IPS-20b (cell line): Measurements from ENCODE around the gene PPIL1.
A peak's percentile ranks its signal among the peaks of the same experiment; 100 is the strongest.

Experiments used
- H3K27ac ChIP-seq: one replicate; pipeline ENCODE4 v1.5.1; 2013; ENCODE audit warnings: low read length
- H3K27me3 ChIP-seq: 2 replicates; pipeline ENCODE4 v1.6.1; 2013; ENCODE audit warnings: mild to moderate bottlenecking, low read length, inconsistent platforms; ENCODE audit not compliant: insufficient read depth
- H3K36me3 ChIP-seq: 2 replicates; pipeline ENCODE4 v1.6.1; 2013; ENCODE audit warnings: low read depth, mild to moderate bottlenecking, inconsistent platforms, low read length, moderate library complexity; ENCODE audit not compliant: insufficient read depth
- H3K4me1 ChIP-seq: 2 replicates; pipeline ENCODE4 v1.6.1; 2013; ENCODE audit warnings: mild to moderate bottlenecking, control low read depth, inconsistent platforms, low read length, moderate library complexity; ENCODE audit not compliant: insufficient read depth
- H3K4me3 ChIP-seq: 2 replicates; pipeline ENCODE4 v1.5.1; 2013; ENCODE audit warnings: mild to moderate bottlenecking, low read length, inconsistent platforms
- H3K9ac ChIP-seq: 2 replicates; pipeline ENCODE4 v1.6.1; 2013; ENCODE audit warnings: low read depth, mild to moderate bottlenecking, inconsistent platforms, low read length, moderate library complexity
- H3K9me3 ChIP-seq: 2 replicates; pipeline ENCODE4 v1.6.1; 2013; ENCODE audit warnings: mild to moderate bottlenecking, low read depth, low read length, inconsistent platforms; ENCODE audit not compliant: insufficient read depth

Gene PPIL1

DNA sequence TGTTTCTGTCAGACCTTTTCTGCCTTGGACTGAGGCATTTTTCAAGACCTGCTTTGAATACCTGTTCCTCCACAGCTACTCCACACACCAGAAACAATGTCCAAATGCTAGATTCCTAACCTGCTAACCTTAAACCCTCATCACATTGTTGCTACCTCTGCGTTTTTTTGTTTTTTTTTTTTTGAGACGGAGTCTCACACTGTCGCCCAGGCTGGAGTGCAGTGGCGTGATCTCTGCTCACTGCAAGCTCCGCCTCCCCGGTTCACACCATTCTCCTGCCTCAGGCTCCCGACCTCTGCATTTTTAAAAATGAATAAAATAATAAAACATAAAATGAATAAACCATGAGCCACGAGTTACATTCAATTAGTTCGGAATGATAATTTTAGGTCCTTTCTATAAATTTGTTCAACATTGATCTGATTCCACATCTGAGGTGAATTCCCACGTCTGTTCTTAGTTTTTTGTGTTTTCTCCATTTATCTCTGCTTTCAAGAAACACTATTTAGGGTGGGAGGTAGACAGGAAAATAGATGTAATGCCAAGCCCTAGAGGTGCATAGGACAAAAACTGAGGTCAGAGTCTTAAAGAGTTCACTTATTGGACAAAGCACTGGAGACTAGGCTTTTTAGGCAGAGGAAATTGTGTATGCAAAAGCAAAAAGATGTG lies 12.5 kb upstream of the PPIL1 start:
- no peaks in the 10 kb centered on the region for H3K27me3 ChIP-seq
- no peaks in the 10 kb centered on the region for H3K9me3 ChIP-seq
- H3K27ac ChIP-seq, result no peak overlapping the region
- no peak overlapping the region for H3K9ac ChIP-seq
- H3K36me3 ChIP-seq, result no peaks in the 10 kb centered on the region
- H3K4me3 ChIP-seq, result peak overlapping the region; percentile 94; the same call in 1 of the 2 replicates
- H3K4me1 ChIP-seq, result 0 out of 2 replicates have a peak, but pooled peaks cover 2% of the 10 kb centered on the region

- no peak within 1 kb of the TSS for H3K27ac ChIP-seq
- peak within 1 kb of the TSS; percentile 94 for H3K4me3 ChIP-seq
- peak within 1 kb of the TSS; percentile 70; the same call in 1 of the 2 replicates for H3K9ac ChIP-seq
These were observed 11.1 kb upstream of the PPIL1 start, which contains the start of gene C6orf89 for GRCh38 chr6:36885461-36886401. Gene C6orf89 (plus strand): TSS chr6:36885952. CDS start chr6:36899445, 13,493 bp downstream.

DNA sequence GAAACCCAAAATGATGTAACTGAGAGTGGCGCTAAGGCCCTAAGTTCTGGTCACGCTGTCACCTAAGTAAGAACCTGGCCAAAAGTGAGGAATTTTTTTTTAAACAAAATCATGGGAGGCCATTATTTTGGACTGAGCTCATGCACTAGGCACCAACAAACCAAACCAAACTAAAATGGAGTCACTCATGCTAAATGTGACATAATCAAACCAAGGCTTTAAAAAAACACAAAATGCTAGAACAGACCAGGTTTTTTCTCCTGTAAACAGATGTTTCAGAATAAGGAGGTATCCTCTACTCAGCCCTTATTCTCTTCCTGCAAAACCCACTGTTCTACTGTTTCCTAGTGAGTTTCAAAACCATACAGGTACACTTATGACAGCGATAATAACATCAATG lies 10.0 kb upstream of the PPIL1 start:
- no peaks in the 10 kb centered on the region for H3K27me3 ChIP-seq
- no peak overlapping the region for H3K27ac ChIP-seq
- no peak overlapping the region for H3K9ac ChIP-seq
- 0 out of 2 replicates have a peak, but pooled peaks cover 2% of the 10 kb centered on the region for H3K4me1 ChIP-seq
- no peak overlapping the region for H3K4me3 ChIP-seq
- H3K36me3 ChIP-seq, result no peaks in the 10 kb centered on the region
- H3K9me3 ChIP-seq, result peaks cover 5% of the 10 kb centered on the region; the same call in 1 of the 2 replicates

More at GRCh38 chr6:36885461-36886401, 11.1 kb upstream of the PPIL1 start, which contains the start of gene C6orf89:
- Histone ChIP-seq H3K27me3 (no peaks in the 10 kb centered on the region), H3K4me1 (0 out of 2 replicates have a peak, but pooled peaks cover 2% of the 10 kb centered on the region), H3K36me3 (no peaks in the 10 kb centered on the region), H3K9me3 (peaks cover 4% of the 10 kb centered on the region; the same call in 1 of the 2 replicates)

DNA sequence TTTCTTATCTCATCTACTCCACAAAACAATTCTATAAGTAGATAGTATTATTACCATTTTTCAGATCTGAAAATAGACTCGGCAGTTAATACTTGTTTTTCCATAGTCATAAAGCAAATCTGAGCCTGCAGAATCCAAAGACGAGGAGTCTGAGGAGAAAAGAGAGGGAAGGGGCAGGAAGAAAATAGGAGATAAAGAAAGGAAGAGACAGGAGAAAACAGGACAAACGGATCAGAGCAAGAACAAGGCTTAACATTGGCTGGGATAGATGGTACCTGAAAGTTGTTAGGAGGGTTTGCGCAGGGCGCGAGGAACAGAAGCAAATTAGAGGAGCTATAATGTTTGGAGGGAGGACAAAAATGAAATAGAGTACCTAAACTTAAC lies 639 bp upstream of the PPIL1 start:
- H3K9ac ChIP-seq, result peak overlapping the region; percentile 95; the same call in 1 of the 2 replicates
- peak overlapping the region; percentile 91 for H3K4me3 ChIP-seq
- no peaks in the 10 kb centered on the region for H3K9me3 ChIP-seq
- no peaks in the 10 kb centered on the region for H3K27me3 ChIP-seq
- H3K27ac ChIP-seq, result peak overlapping the region; percentile 96
- H3K4me1 ChIP-seq, result peaks cover 5% of the 10 kb centered on the region; the same call in 1 of the 2 replicates
- peaks cover 26% of the 10 kb centered on the region for H3K36me3 ChIP-seq

- Histone ChIP-seq H3K27ac (peak overlapping the region; percentile 96), H3K4me3 (peak overlapping the region; percentile 91), H3K9me3 (no peaks in the 10 kb centered on the region), H3K27me3 (no peaks in the 10 kb centered on the region), H3K9ac (peak overlapping the region; percentile 95), H3K4me1 (peaks cover 5% of the 10 kb centered on the region; the same call in 1 of the 2 replicates), H3K36me3 (peaks cover 40% of the 10 kb centered on the region)
These were observed 776 bp downstream of the PPIL1 start for GRCh38 chr6:36873612-36874442.

GRCh38 chr6:36873115-36873514 lies 1.5 kb downstream of the PPIL1 start:
- Histone ChIP-seq H3K4me1 (peaks cover 5% of the 10 kb centered on the region; the same call in 1 of the 2 replicates), H3K36me3 (peaks cover 45% of the 10 kb centered on the region), H3K27ac (no peak overlapping the region), H3K27me3 (no peaks in the 10 kb centered on the region), H3K4me3 (peak overlapping the region; percentile 91; the same call in 1 of the 2 replicates), H3K9ac (peak overlapping the region; percentile 95; the same call in 1 of the 2 replicates), H3K9me3 (no peaks in the 10 kb centered on the region)

DNA sequence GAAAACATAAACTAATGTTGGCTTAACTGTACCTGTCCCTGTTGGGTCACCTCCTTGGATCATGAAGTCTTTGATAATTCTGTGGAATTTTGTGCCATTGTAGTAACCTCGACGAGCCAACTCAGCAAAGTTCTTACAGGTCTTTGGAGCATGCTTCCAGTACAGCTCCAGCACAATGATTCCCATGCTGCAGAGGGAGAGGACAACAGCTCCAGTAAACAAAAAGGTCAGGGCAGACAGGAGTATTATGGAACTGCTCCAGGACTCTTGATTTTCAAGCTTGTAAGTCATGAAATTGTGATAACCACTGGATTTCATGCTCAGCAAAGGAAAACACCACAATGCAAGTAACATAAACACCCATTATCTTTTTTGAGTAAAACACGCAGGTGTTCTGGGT lies 2.9 kb downstream of the PPIL1 start:
- Histone ChIP-seq H3K4me1 (peaks cover 5% of the 10 kb centered on the region; the same call in 1 of the 2 replicates), H3K27ac (no peak overlapping the region), H3K4me3 (no peak overlapping the region), H3K9ac (no peak overlapping the region), H3K27me3 (no peaks in the 10 kb centered on the region), H3K36me3 (peaks cover 59% of the 10 kb centered on the region), H3K9me3 (no peaks in the 10 kb centered on the region)

DNA sequence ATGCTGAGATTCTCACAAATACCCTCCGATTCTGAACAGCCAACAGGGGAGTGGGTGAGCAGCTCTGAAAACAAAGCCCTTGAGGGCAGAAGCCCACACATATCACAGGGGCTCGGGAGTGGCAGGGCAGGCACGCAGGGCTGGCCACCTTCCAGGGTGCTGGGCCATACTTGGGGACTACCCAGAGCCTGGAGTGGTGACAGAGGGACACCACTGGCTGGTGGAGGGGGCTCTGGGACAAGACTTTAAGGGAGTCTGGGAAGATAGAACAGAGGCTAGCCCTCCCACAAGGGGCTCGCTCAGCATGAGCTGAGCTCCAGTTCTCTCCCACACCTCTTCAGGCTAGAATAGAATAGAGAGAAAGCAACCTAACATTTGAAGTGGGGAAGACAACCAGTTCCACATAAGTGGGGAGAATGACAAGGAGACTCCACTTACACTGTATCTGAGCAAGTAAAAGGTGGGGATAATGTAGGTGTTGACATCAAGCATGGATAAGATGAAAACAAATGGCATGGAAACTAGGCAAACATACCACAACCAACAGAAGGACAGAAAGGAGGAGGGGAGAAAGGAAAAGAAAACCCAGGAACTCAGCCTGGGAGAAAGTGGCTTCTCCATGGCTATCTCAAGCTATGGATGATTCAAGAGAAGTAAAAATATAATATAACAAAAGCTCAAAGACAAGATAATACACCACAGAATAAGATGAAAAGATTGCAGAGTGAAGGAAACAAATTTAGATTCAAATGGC lies 7.0 kb downstream of the PPIL1 start:
- Histone ChIP-seq H3K36me3 (peaks cover 85% of the 10 kb centered on the region), H3K9ac (no peak overlapping the region), H3K9me3 (no peaks in the 10 kb centered on the region), H3K4me3 (no peak overlapping the region), H3K27me3 (no peaks in the 10 kb centered on the region), H3K4me1 (no peaks in the 10 kb centered on the region), H3K27ac (no peak overlapping the region)

- peaks cover 88% of the 10 kb centered on the region for H3K36me3 ChIP-seq
- no peaks in the 10 kb centered on the region for H3K9me3 ChIP-seq
- no peaks in the 10 kb centered on the region for H3K27me3 ChIP-seq
- H3K27ac ChIP-seq, result no peak overlapping the region
- no peak overlapping the region for H3K9ac ChIP-seq
- H3K4me3 ChIP-seq, result no peak overlapping the region
- H3K4me1 ChIP-seq, result no peaks in the 10 kb centered on the region
These were observed 8.8 kb downstream of the PPIL1 start for GRCh38 chr6:36865835-36866234.

DNA sequence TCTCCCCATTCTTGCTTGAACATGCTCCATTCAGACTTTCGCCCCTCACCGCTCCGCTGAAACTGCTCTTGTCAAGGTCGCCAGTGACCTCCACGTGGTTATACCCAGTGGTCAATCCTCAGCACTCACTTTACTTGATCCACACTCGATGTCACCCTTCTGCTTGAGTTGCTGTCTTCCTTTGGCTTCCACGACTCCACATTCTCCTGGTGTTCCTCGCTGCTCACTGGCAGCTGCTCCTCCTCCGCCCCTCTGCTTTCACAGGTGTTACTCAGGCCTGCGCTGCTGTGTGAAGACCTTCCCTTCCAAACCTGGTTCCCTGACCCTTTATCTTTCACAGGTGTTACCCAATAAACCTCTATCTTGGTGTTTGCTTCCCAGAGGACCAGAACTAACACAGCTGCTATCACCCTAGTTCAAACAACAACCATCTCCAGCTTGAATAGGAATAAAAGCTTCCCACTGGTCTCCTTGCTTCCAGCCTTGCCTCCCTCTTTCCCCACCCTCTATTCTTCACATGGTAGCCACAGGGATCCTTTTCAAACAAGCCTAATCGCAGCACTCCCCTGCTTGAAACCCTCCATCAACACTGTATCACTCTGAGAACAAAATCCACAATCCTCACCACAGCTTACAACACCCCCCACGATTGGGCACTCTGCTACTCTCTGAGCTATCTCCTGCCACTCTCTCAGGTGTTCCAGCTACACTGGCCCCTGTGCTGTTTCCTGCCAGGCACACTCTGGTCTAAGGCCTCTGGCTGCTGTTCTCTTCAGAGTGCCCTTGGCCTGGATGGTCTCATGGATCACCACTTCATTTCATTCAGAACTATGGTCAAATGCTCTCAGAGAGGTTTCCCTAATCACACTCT lies 10.7 kb downstream of the PPIL1 start:
- H3K4me3 ChIP-seq, result no peak overlapping the region
- H3K9ac ChIP-seq, result no peak overlapping the region
- no peak overlapping the region for H3K27ac ChIP-seq
- H3K4me1 ChIP-seq, result peaks cover 4% of the 10 kb centered on the region; the same call in 1 of the 2 replicates
- peaks cover 78% of the 10 kb centered on the region for H3K36me3 ChIP-seq
- H3K27me3 ChIP-seq, result no peaks in the 10 kb centered on the region
- no peaks in the 10 kb centered on the region for H3K9me3 ChIP-seq
